ENCODE measurements around the gene TMEM72. TPM values are rescaled to one million over a fixed set of nuclear protein-coding genes. Genes with fewer than 3 reads are reported as not detected.

TMEM72 gene
- total RNA-seq = 0.69 TPM

GRCh38 chr10:44911081-44911540, at the start of gene TMEM72:
TSS of gene TMEM72 (plus strand) at chr10:44911337. CDS start at chr10:44911513, 176 bp downstream.

GRCh38 chr10:44959247-44960087, 48.3 kb downstream of the TMEM72 start, which contains the start of gene RASSF4:
TSS of gene RASSF4 (plus strand) at chr10:44959802. CDS start at chr10:44970203, 10,401 bp downstream.

GRCh38 chr10:44978570-44979280, 67.6 kb downstream of the TMEM72 start, which contains the start of gene DEPP1:
TSS of gene DEPP1 (minus strand) at chr10:44978809. CDS start at chr10:44978030, 779 bp downstream.

Other genes with a start within 250 kb of the TMEM72 start
- 15.7 TPM for gene RASSF4, start 48.5 kb downstream of the TMEM72 start, total RNA-seq
- gene DEPP1, start 67.5 kb downstream of the TMEM72 start, total RNA-seq = 6.2 TPM
- 38.1 TPM for gene ZNF22, start 89.6 kb downstream of the TMEM72 start, total RNA-seq